GM23338 (cell line): Measurements from ENCODE around the gene DNASE1. TPM values are rescaled to one million over a fixed set of nuclear protein-coding genes. Genes with fewer than 3 reads are reported as not detected.

Experiments
- ATAC-seq: fragments of 200-7000 bp; cut with Tn5 transposase; 3 replicates; pipeline ENCODE4 v1.9.1; 2020
- DNase-seq: peaks from one replicate; pipeline ENCODE4 v3.0.0-alpha.2; 2015; ENCODE audit warnings: low spot score
- H2AFZ ChIP-seq: fragments of 200-600 bp; sonication (generic); 2 replicates; pipeline ENCODE4 v1.8.0; 2016; ENCODE audit warnings: antibody characterized with exemption, mild to moderate bottlenecking, moderate library complexity
- H3F3A ChIP-seq: fragments of 200-600 bp; sonication (generic); replicated peaks from 2 replicates; pipeline ENCODE4 v1.8.0; 2017; ENCODE audit warnings: antibody characterized with exemption, mixed run types, low read depth
- H3K27ac ChIP-seq: fragments of 200-600 bp; sonication (generic); 2 replicates; pipeline ENCODE4 v1.6.1; 2016; ENCODE audit warnings: low read depth
- H3K27me3 ChIP-seq: fragments of 200-600 bp; sonication (generic); 2 replicates; pipeline ENCODE4 v1.8.0; 2016; ENCODE audit warnings: mild to moderate bottlenecking, mixed run types, moderate library complexity; ENCODE audit not compliant: insufficient read depth
- H3K36me3 ChIP-seq: fragments of 200-600 bp; sonication (generic); 2 replicates; pipeline ENCODE4 v1.8.0; 2016; ENCODE audit warnings: mild to moderate bottlenecking; ENCODE audit not compliant: insufficient read depth
- H3K4me1 ChIP-seq: fragments of 200-600 bp; sonication (generic); 2 replicates; pipeline ENCODE4 v1.8.0; 2016; ENCODE audit warnings: mild to moderate bottlenecking, moderate library complexity; ENCODE audit not compliant: insufficient read depth
- H3K4me2 ChIP-seq: fragments of 200-600 bp; sonication (generic); 2 replicates; pipeline ENCODE4 v1.7.1; 2017; ENCODE audit warnings: mixed run types
- H3K4me3 ChIP-seq: fragments of 200-600 bp; sonication (generic); 2 replicates; pipeline ENCODE4 v1.6.1; 2016; ENCODE audit warnings: mixed run types
- H3K79me2 ChIP-seq: fragments of 200-600 bp; sonication (generic); replicated peaks from 2 replicates; pipeline ENCODE4 v1.8.0; 2017; ENCODE audit warnings: mild to moderate bottlenecking; ENCODE audit not compliant: insufficient read depth
- H3K9me2 ChIP-seq: fragments of 200-600 bp; sonication (generic); 2 replicates; pipeline ENCODE4 v1.8.0; 2017; ENCODE audit not compliant: insufficient read depth
- H4K20me1 ChIP-seq: fragments of 200-600 bp; sonication (generic); replicated peaks from 2 replicates; pipeline ENCODE4 v1.8.0; 2017; ENCODE audit warnings: mild to moderate bottlenecking; ENCODE audit not compliant: insufficient read depth
- H3K27ac Mint-ChIP-seq: 2 replicates; pipeline ENCODE4 v1.8.0; 2020; ENCODE audit warnings: inconsistent platforms, mild to moderate bottlenecking, moderate library complexity, mixed read lengths
- H3K27me3 Mint-ChIP-seq: 3 replicates; pipeline ENCODE4 v1.8.0; 2022; ENCODE audit warnings: low read depth, mild to moderate bottlenecking, moderate library complexity, mixed read lengths, inconsistent platforms; ENCODE audit not compliant: insufficient read depth, poor library complexity
- H3K36me3 Mint-ChIP-seq: 3 replicates; pipeline ENCODE4 v1.8.0; 2021; ENCODE audit warnings: low read depth, mild to moderate bottlenecking, inconsistent platforms, moderate library complexity, mixed read lengths
- H3K4me1 Mint-ChIP-seq: 3 replicates; pipeline ENCODE4 v1.8.0; 2020; ENCODE audit warnings: mild to moderate bottlenecking, inconsistent platforms, mixed read lengths
- H3K4me3 Mint-ChIP-seq: 3 replicates; pipeline ENCODE4 v1.8.0; 2021; ENCODE audit warnings: moderate library complexity, mild to moderate bottlenecking, inconsistent platforms, mixed read lengths
- H3K9me3 Mint-ChIP-seq: 3 replicates; pipeline ENCODE4 v1.8.0; 2020; ENCODE audit warnings: moderate library complexity, mild to moderate bottlenecking, inconsistent platforms, mixed read lengths
- CREB1 ChIP-seq: fragments of 250-450 bp; sonication (Bioruptor Pico); IDR thresholded peaks from 2 replicates; pipeline ENCODE4 v1.5.0; 2020; ENCODE audit warnings: low read depth, mild to moderate bottlenecking, moderate library complexity
- EZH2 ChIP-seq: fragments of 200-600 bp; sonication (generic); IDR thresholded peaks from one replicate; pipeline ENCODE4 v1.8.0; 2017; ENCODE audit warnings: antibody characterized with exemption, mild to moderate bottlenecking, low read depth; ENCODE audit not compliant: unreplicated experiment
- EZH2phosphoT487 ChIP-seq: fragments of 200-600 bp; sonication (generic); IDR thresholded peaks from one replicate; pipeline ENCODE4 v1.8.1; 2018; ENCODE audit warnings: antibody characterized with exemption; ENCODE audit not compliant: unreplicated experiment
- JUNB ChIP-seq: IDR thresholded peaks from one replicate; pipeline ENCODE4 v1.6.1; 2016; ENCODE audit warnings: antibody characterized with exemption; ENCODE audit not compliant: unreplicated experiment
- NANOG ChIP-seq: IDR thresholded peaks from 2 replicates; pipeline ENCODE4 v1.6.1; 2016; ENCODE audit warnings: antibody characterized with exemption, borderline replicate concordance
- POLR2AphosphoS5 ChIP-seq: IDR thresholded peaks from 2 replicates; pipeline ENCODE4 v1.6.1; 2016; ENCODE audit warnings: antibody characterized with exemption, low read depth
- REST ChIP-seq: IDR thresholded peaks from one replicate; pipeline ENCODE4 v1.6.1; 2018; ENCODE audit warnings: antibody characterized with exemption; ENCODE audit not compliant: unreplicated experiment
- STAT1 ChIP-seq: IDR thresholded peaks from one replicate; pipeline ENCODE4 v1.6.1; 2016; ENCODE audit warnings: antibody characterized with exemption; ENCODE audit not compliant: unreplicated experiment
- ZNF114 ChIP-seq: fragments of 250-450 bp; sonication (Bioruptor Pico); IDR thresholded peaks from 2 replicates; pipeline ENCODE4 v1.5.0; 2020; ENCODE audit warnings: mild to moderate bottlenecking, moderate library complexity
- ZNF331 ChIP-seq: fragments of 250-450 bp; sonication (Bioruptor Pico); IDR thresholded peaks from 2 replicates; pipeline ENCODE4 v1.5.0; 2020; ENCODE audit warnings: low read depth, mild to moderate bottlenecking, moderate library complexity
- ZNF462 ChIP-seq: fragments of 250-450 bp; sonication (Bioruptor Pico); IDR thresholded peaks from 2 replicates; pipeline ENCODE4 v1.5.0; 2020; ENCODE audit warnings: mild to moderate bottlenecking, moderate library complexity
- polyA plus RNA-seq: library from polyadenylated mRNA; unstranded; fragments of >200 nt; fragmentation: Nextera tagmentation; extraction: Ambion mirVana; gene quantifications from 2 replicates; pipeline ENCODE4 v1.2.1, GENCODE V29; 2016
- total RNA-seq: library from RNA; depleted of rRNA; stranded (reverse); fragments of >200 nt; shearing (Covaris generic); gene quantifications from 2 replicates; pipeline ENCODE4 v1.2.3, GENCODE V29; 2014
- TF ChIP-seq, protein P1 (sequence below), 2 experiments: fragments of 200-600 bp in 1 of 2; sonication (generic) in 1 of 2; conservative IDR thresholded peaks; 2 replicates each; pipeline versions ENCODE4 v1.5.1 to v1.6.1; 2016 to 2017; ENCODE audit warnings: antibody characterized with exemption in 2 of 2, low read depth in 2 of 2, mild to moderate bottlenecking in 2 of 2, moderate library complexity in 1 of 2
- TF ChIP-seq, protein P2 (sequence below): IDR thresholded peaks from 2 replicates; pipeline ENCODE4 v1.6.1; 2016; ENCODE audit warnings: antibody characterized with exemption

The DNASE1 gene
- total and polyA plus RNA-seq, 2 experiments from 2014 or later: 7.9 to 23.0 TPM

- Histone ChIP-seq H3K27me3 (no peaks in the 10 kb centered on the region), H4K20me1 (0 out of 2 replicates have a peak, but pooled peaks cover 9% of the 10 kb centered on the region), H3K79me2 (peaks cover 54% of the 10 kb centered on the region), H3K36me3 (no peaks in the 10 kb centered on the region), H3K4me3 (peak overlapping the region; percentile 98), H3K27ac (peak overlapping the region; percentile 87; the same call in 1 of the 2 replicates), H3F3A (peaks cover 14% of the 10 kb centered on the region; the same call in 1 of the 2 replicates), H3K4me2 (peak overlapping the region; percentile 95), H2AFZ (no peak overlapping the region; the same call in 1 of the 2 replicates), H3K9me2 (no peaks in the 10 kb centered on the region), H3K4me1 (peaks cover 6% of the 10 kb centered on the region)
- Mint-ChIP-seq H3K36me3 (peaks cover 14% of the 10 kb centered on the region), H3K4me1 (peaks cover 21% of the 10 kb centered on the region), H3K9me3 (no peaks in the 10 kb centered on the region), H3K27me3 (peaks cover 6% of the 10 kb centered on the region), H3K4me3 (peak overlapping the region; percentile 96), H3K27ac (no peak overlapping the region)
- ATAC-seq (no peak), DNase-seq (no peak)
- TF ChIP-seq JUNB (no peak), REST (no peak), POLR2AphosphoS5 (no peak), ZNF462 (no peak), CREB1 (CRISPR knock-in tag) (no peak), EZH2phosphoT487 (no peak), STAT1 (no peak), ZNF114 (no peak), EZH2 (no peak), ZNF331 (CRISPR knock-in tag) (no peak), NANOG (no peak)
- TF ChIP-seq, protein P1, sequence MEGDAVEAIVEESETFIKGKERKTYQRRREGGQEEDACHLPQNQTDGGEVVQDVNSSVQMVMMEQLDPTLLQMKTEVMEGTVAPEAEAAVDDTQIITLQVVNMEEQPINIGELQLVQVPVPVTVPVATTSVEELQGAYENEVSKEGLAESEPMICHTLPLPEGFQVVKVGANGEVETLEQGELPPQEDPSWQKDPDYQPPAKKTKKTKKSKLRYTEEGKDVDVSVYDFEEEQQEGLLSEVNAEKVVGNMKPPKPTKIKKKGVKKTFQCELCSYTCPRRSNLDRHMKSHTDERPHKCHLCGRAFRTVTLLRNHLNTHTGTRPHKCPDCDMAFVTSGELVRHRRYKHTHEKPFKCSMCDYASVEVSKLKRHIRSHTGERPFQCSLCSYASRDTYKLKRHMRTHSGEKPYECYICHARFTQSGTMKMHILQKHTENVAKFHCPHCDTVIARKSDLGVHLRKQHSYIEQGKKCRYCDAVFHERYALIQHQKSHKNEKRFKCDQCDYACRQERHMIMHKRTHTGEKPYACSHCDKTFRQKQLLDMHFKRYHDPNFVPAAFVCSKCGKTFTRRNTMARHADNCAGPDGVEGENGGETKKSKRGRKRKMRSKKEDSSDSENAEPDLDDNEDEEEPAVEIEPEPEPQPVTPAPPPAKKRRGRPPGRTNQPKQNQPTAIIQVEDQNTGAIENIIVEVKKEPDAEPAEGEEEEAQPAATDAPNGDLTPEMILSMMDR (conservative IDR thresholded peaks at IDR 0.05; ENCODE audit: low read depth in 2 of 2): no peak
- TF ChIP-seq, protein P2, sequence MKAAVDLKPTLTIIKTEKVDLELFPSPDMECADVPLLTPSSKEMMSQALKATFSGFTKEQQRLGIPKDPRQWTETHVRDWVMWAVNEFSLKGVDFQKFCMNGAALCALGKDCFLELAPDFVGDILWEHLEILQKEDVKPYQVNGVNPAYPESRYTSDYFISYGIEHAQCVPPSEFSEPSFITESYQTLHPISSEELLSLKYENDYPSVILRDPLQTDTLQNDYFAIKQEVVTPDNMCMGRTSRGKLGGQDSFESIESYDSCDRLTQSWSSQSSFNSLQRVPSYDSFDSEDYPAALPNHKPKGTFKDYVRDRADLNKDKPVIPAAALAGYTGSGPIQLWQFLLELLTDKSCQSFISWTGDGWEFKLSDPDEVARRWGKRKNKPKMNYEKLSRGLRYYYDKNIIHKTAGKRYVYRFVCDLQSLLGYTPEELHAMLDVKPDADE: no peak
Observed at GRCh38 chr16:3612510-3613466, 41.7 kb upstream of the DNASE1 start.
